Astrocyte (in vitro differentiated cells and primary cell): Measurements from ENCODE around the gene SH3BP5L. TPM values are rescaled to one million over a fixed set of nuclear protein-coding genes. Genes with fewer than 3 reads are reported as not detected.
"Not testable (repeated sequence)": the region's sequence is repeated elsewhere in the genome, so short reads cannot be mapped to it uniquely, and the experiment has no call there.

Experiments used
- DNase-seq: peaks from one replicate; pipeline ENCODE4 v3.0.0-alpha.2; 2010; ENCODE audit warnings: low read depth
- FAIRE-seq: peaks from 2 replicates; lab custom pipeline; 2011; peaks lifted over from hg19 to GRCh38; lab: Jason Lieb, UNC
- H2AFZ ChIP-seq: 2 replicates; pipeline ENCODE4 v1.6.0; 2012; ENCODE audit warnings: low read depth, low read length, inconsistent platforms
- H3K27ac ChIP-seq: 2 replicates; pipeline ENCODE4 v1.5.1; 2011; ENCODE audit warnings: low read depth, low read length, inconsistent platforms
- H3K27me3 ChIP-seq: 2 replicates; pipeline ENCODE4 v1.6.0; 2011; ENCODE audit warnings: low read length, inconsistent platforms; ENCODE audit not compliant: insufficient read depth
- H3K36me3 ChIP-seq: 2 replicates; pipeline ENCODE4 v1.5.1; 2011; ENCODE audit warnings: low read length, inconsistent platforms; ENCODE audit not compliant: insufficient read depth
- H3K4me1 ChIP-seq: 2 replicates; pipeline ENCODE4 v1.5.1; 2011; ENCODE audit warnings: low read length, inconsistent platforms; ENCODE audit not compliant: insufficient read depth
- H3K4me2 ChIP-seq: 2 replicates; pipeline ENCODE4 v1.6.0; 2012; ENCODE audit warnings: low read length, inconsistent platforms
- H3K4me3 ChIP-seq: 2 replicates; pipeline ENCODE4 v1.5.1; 2011; ENCODE audit warnings: low read depth, mild to moderate bottlenecking, low read length, inconsistent platforms; ENCODE audit not compliant: insufficient read depth
- H3K79me2 ChIP-seq: 2 replicates; pipeline ENCODE4 v1.6.0; 2012; ENCODE audit warnings: mild to moderate bottlenecking, low read length, inconsistent platforms; ENCODE audit not compliant: insufficient read depth
- H3K9ac ChIP-seq: 2 replicates; pipeline ENCODE4 v1.6.0; 2012; ENCODE audit warnings: mild to moderate bottlenecking, low read length, inconsistent platforms
- H3K9me3 ChIP-seq: 2 replicates; pipeline ENCODE4 v1.5.1; 2012; ENCODE audit warnings: low read depth, mild to moderate bottlenecking, low read length, inconsistent platforms; ENCODE audit not compliant: insufficient read depth
- H4K20me1 ChIP-seq: 2 replicates; pipeline ENCODE4 v1.6.0; 2012; ENCODE audit warnings: low read length, inconsistent platforms; ENCODE audit not compliant: insufficient read depth
- H3K27ac Mint-ChIP-seq: one replicate; pipeline ENCODE4 v1.8.0; 2021; ENCODE audit warnings: mild to moderate bottlenecking, mixed read lengths; ENCODE audit not compliant: unreplicated experiment
- H3K27me3 Mint-ChIP-seq: one replicate; pipeline ENCODE4 v1.8.0; 2021; ENCODE audit warnings: low read depth, mixed read lengths; ENCODE audit not compliant: unreplicated experiment
- H3K36me3 Mint-ChIP-seq: one replicate; pipeline ENCODE4 v1.8.0; 2021; ENCODE audit warnings: low read depth, mixed read lengths; ENCODE audit not compliant: unreplicated experiment
- H3K4me1 Mint-ChIP-seq: one replicate; pipeline ENCODE4 v1.8.0; 2021; ENCODE audit warnings: low read depth, mixed read lengths; ENCODE audit not compliant: unreplicated experiment
- H3K4me3 Mint-ChIP-seq: one replicate; pipeline ENCODE4 v1.8.0; 2021; ENCODE audit warnings: mild to moderate bottlenecking, moderate library complexity, mixed read lengths; ENCODE audit not compliant: unreplicated experiment
- H3K9me3 Mint-ChIP-seq: one replicate; pipeline ENCODE4 v1.8.0; 2021; ENCODE audit warnings: mild to moderate bottlenecking, mixed read lengths; ENCODE audit not compliant: unreplicated experiment
- CTCF ChIP-seq: IDR thresholded peaks from 2 replicates; pipeline ENCODE4 v1.5.1; 2011; ENCODE audit warnings: low read depth, mild to moderate bottlenecking, inconsistent platforms, low read length, moderate library complexity; ENCODE audit not compliant: insufficient read depth
- EZH2 ChIP-seq: IDR thresholded peaks from 2 replicates; pipeline ENCODE4 v1.6.1; 2012; ENCODE audit warnings: mild to moderate bottlenecking, low read length, inconsistent platforms; ENCODE audit not compliant: insufficient read depth
- total RNA-seq: library from RNA; stranded (reverse); gene quantifications from 2 replicates; pipeline ENCODE4 v1.2.1, GENCODE V29; 2021

Gene SH3BP5L
- total RNA-seq, 1 donor from 2014 or later: 37.7 TPM

- TF ChIP-seq EZH2 (no peak), CTCF (no peak)
- Histone ChIP-seq H3K9me3 (no peaks in the 10 kb centered on the region), H3K27me3 (no peaks in the 10 kb centered on the region), H3K27ac (no peak overlapping the region), H3K4me3 (no peak overlapping the region), H2AFZ (no peak overlapping the region), H3K4me2 (no peak overlapping the region), H3K79me2 (no peaks in the 10 kb centered on the region), H4K20me1 (no peaks in the 10 kb centered on the region), H3K36me3 (no peaks in the 10 kb centered on the region), H3K4me1 (no peaks in the 10 kb centered on the region), H3K9ac (no peak overlapping the region)
- H3K4me3 Mint-ChIP-seq: no peak overlapping the region
- no peaks in the 10 kb centered on the region for H3K4me1 Mint-ChIP-seq
- peaks cover 4% of the 10 kb centered on the region for H3K9me3 Mint-ChIP-seq
- DNase-seq (no peak), FAIRE-seq (no peak)
- peaks cover 3% of the 10 kb centered on the region for H3K27me3 Mint-ChIP-seq
- H3K36me3 Mint-ChIP-seq: no peaks in the 10 kb centered on the region
- H3K27ac Mint-ChIP-seq: no peak overlapping the region
Observed at GRCh38 chr1:248790456-248790855, 35.3 kb downstream of the SH3BP5L start.

- not testable (repeated sequence) for H3K4me3 ChIP-seq, H3K79me2 ChIP-seq, H3K9me3 Mint-ChIP-seq, H3K9ac ChIP-seq, H3K4me1 ChIP-seq, H3K9me3 ChIP-seq, H3K27me3 Mint-ChIP-seq, H4K20me1 ChIP-seq, DNase-seq, H3K4me3 Mint-ChIP-seq, H3K4me2 ChIP-seq, H3K4me1 Mint-ChIP-seq, H3K36me3 Mint-ChIP-seq, H3K27me3 ChIP-seq, H2AFZ ChIP-seq, H3K27ac Mint-ChIP-seq, H3K27ac ChIP-seq, FAIRE-seq, H3K36me3 ChIP-seq
Observed at GRCh38 chr1:248789337-248789736, 36.4 kb downstream of the SH3BP5L start.

DNA sequence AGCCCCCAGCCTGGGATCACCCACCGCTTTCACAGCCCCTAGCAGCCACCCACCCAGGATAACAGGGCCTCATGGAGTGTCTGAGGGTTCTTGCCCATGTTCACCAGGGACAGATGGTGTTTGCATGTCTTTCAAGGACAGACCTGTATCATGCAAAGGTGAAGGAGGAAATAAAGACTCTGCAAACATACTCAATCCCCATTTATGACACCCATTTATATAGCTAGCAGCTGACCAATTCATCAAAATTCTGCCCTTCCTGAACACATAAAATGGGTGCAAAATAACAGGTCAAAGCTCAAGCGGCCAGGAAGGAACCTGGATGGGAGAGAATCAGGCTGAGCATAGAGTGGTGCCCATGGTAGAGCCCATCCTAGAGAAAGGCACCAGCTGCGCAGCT is 37.4 kb downstream of the SH3BP5L start:
- Histone ChIP-seq H3K4me2 (no peak overlapping the region), H2AFZ (no peak overlapping the region), H3K4me3 (no peak overlapping the region), H3K27ac (no peak overlapping the region), H3K9me3 (no peaks in the 10 kb centered on the region), H3K9ac (no peak overlapping the region), H3K36me3 (no peaks in the 10 kb centered on the region), H3K27me3 (no peaks in the 10 kb centered on the region), H4K20me1 (no peaks in the 10 kb centered on the region), H3K4me1 (no peaks in the 10 kb centered on the region), H3K79me2 (no peaks in the 10 kb centered on the region)
- no peak overlapping the region for H3K4me3 Mint-ChIP-seq
- H3K27me3 Mint-ChIP-seq: peaks cover 3% of the 10 kb centered on the region
- FAIRE-seq (no peak), DNase-seq (no peak)
- no peak overlapping the region for H3K27ac Mint-ChIP-seq
- TF ChIP-seq CTCF: no peak
- no peak for TF ChIP-seq EZH2
- H3K4me1 Mint-ChIP-seq: no peaks in the 10 kb centered on the region
- H3K36me3 Mint-ChIP-seq: no peaks in the 10 kb centered on the region
- H3K9me3 Mint-ChIP-seq: peaks cover 8% of the 10 kb centered on the region
